ENCODE results near the gene DCX. TPM values are rescaled to one million over a fixed set of nuclear protein-coding genes. Genes with fewer than 3 reads are reported as not detected.

DCX gene
- total and polyA plus RNA-seq, 2 of the 4 experiments (the other 2 are of a cell fraction) = not detected

GRCh38 chrX:111259559-111259958 is 152.4 kb downstream of the DCX start:
- Histone ChIP-seq H3K14ac (replicated peaks; ENCODE audit: low read depth, low read length) (no peak overlapping the region), H3K9me3 (ENCODE audit: control insufficient read depth, insufficient read depth, low read length) (no peaks in the 10 kb centered on the region), H3K36me3 (ENCODE audit: control insufficient read depth, insufficient read depth, low read length) (no peaks in the 10 kb centered on the region), H3K4ac (ENCODE audit: low read depth, low read length) (no peak overlapping the region), H3K18ac (ENCODE audit: low read depth, low read length) (no peak overlapping the region), H4K5ac (ENCODE audit: low read depth, low read length) (no peak overlapping the region), H2BK20ac (ENCODE audit: low read depth, low read length) (no peak overlapping the region), H2AFZ (replicated peaks; ENCODE audit: low read length, poor library complexity) (no peak overlapping the region), H4K8ac (ENCODE audit: low read depth in 2 of 2, low read length in 2 of 2) (no peak overlapping the region), H3K27me3 (ENCODE audit: control insufficient read depth, insufficient read depth, low read length) (peaks cover 4% of the 10 kb centered on the region), H3K4me3 (ENCODE audit: insufficient read depth, low read depth, low read length) (no peak overlapping the region), H3K27ac (ENCODE audit: insufficient read depth, low read length) (no peak overlapping the region), H3K9me1 (ENCODE audit: insufficient read depth, low read length) (no peaks in the 10 kb centered on the region), H3K56ac (ENCODE audit: extremely low read depth, insufficient read depth, low read length) (no peak overlapping the region), H4K91ac (ENCODE audit: insufficient read depth, low read depth, low read length) (no peak overlapping the region), H3K9ac (ENCODE audit: low read depth, low read length) (no peak overlapping the region), H3K79me1 (ENCODE audit: low read depth in 1 of 2, low read length in 2 of 2) (no peaks in the 10 kb centered on the region), H4K20me1 (ENCODE audit: insufficient read depth, low read length) (no peaks in the 10 kb centered on the region), H2BK5ac (ENCODE audit: low read depth, low read length, poor library complexity, severe bottlenecking) (no peak overlapping the region), H3K4me1 (ENCODE audit: control insufficient read depth, insufficient read depth, low read length) (no peaks in the 10 kb centered on the region), H2BK120ac (ENCODE audit: low read depth, low read length) (no peak overlapping the region), H3K4me2 (ENCODE audit: low read depth, low read length) (no peak overlapping the region), H2AK9ac (replicated peaks; ENCODE audit: low read depth, low read length, poor library complexity) (no peak overlapping the region), H2AK5ac (ENCODE audit: low read depth, low read length) (no peak overlapping the region), H3K23ac (ENCODE audit: low read depth, low read length) (no peak overlapping the region), H2BK15ac (ENCODE audit: low read depth, low read length) (no peak overlapping the region)
- no TSS peak for BruUV-seq (replicated peaks)
- intact Hi-C loops (cut with micrococcal nuclease) (no loop called here), in situ Hi-C loops (cut with MboI; ENCODE audit: low sequenced_read_pairs) (no loop called here), dilution Hi-C loops (cut with HindIII; ENCODE audit: low sequenced_read_pairs, unreplicated experiment) (no loop called here)
- no CpG with 5 or more reads among the region's 3 CpGs for WGBS, 2 experiments (ENCODE audit: extremely low coverage in 2 of 2, insufficient read length in 1 of 2)
- ATAC-seq (ENCODE audit: low read depth) (no peak), DNase-seq (no peak)
- ChIA-PET POLR2A (ENCODE audit: unreplicated experiment) (no interaction called here), CTCF (no interaction called here)
- TF ChIP-seq FOS (IDR thresholded peaks at IDR 0.05; ENCODE audit: low read depth, low read length) (no peak), RCOR1 (IDR thresholded peaks at IDR 0.05; ENCODE audit: insufficient replicate concordance, low read length) (no peak), MAFK (IDR thresholded peaks at IDR 0.05; ENCODE audit: low read depth, low read length) (no peak), MAZ (IDR thresholded peaks at IDR 0.05; ENCODE audit: borderline replicate concordance, low read depth, low read length) (no peak), NFE2L2 (IDR thresholded peaks at IDR 0.05; ENCODE audit: low read depth, low read length) (no peak), CEBPB (IDR thresholded peaks at IDR 0.05; ENCODE audit: low read depth, low read length) (no peak), ELK1 (IDR thresholded peaks at IDR 0.05; ENCODE audit: borderline replicate concordance, low read depth, low read length) (no peak), USF2 (IDR thresholded peaks at IDR 0.05; ENCODE audit: low read depth, low read length) (no peak), POLR2A (IDR thresholded peaks at IDR 0.05; ENCODE audit: low read depth, low read length) (no peak), RAD21 (IDR thresholded peaks at IDR 0.05; ENCODE audit: low read length) (no peak), BHLHE40 (IDR thresholded peaks at IDR 0.05; ENCODE audit: low read depth, low read length) (no peak), MXI1 (IDR thresholded peaks at IDR 0.05; ENCODE audit: borderline replicate concordance, low read depth, low read length) (no peak), RFX5 (IDR thresholded peaks at IDR 0.05; ENCODE audit: low read depth, low read length) (no peak), CTCF (conservative IDR thresholded peaks at IDR 0.05; ENCODE audit: low read depth, low read length) (no peak)

All from IMR-90 (cell line).